ENCODE data around the gene ZNF763. TPM values are rescaled to one million over a fixed set of nuclear protein-coding genes. Genes with fewer than 3 reads are reported as not detected.

ZNF763 gene
- polyA plus RNA-seq, 3 donors, result 1.3 to 2.6 (median 1.7) TPM

GRCh38 chr19:11986754-11987153 is 21.9 kb downstream of the ZNF763 start:
- Histone ChIP-seq H3K27me3 (ENCODE audit: control insufficient read depth in 2 of 2, insufficient read depth in 2 of 2, low read length in 2 of 2) (no peaks in the 10 kb centered on the region), H2AFZ (ENCODE audit: insufficient read depth, low read depth, low read length, poor library complexity, severe bottlenecking) (no peak overlapping the region), H3K9me3 (replicated peaks in 1 of 2; ENCODE audit: control insufficient read depth in 1 of 2, insufficient read depth in 1 of 2, low read length in 2 of 2) (peaks cover 17 to 18% of the 10 kb centered on the region in 2 donors), H3K4me2 (replicated peaks; ENCODE audit: extremely low read depth, low read length, poor library complexity, severe bottlenecking) (peak overlapping the region; percentile 99), H3K9ac (ENCODE audit: insufficient read depth, low read length, poor library complexity, severe bottlenecking) (no peak overlapping the region), H3K4me1 (ENCODE audit: control insufficient read depth in 1 of 2, insufficient read depth in 2 of 2, low read length in 2 of 2) (peaks cover 9 to 13% of the 10 kb centered on the region in 2 donors), H4K20me1 (ENCODE audit: insufficient read depth, low read length) (peaks cover 17% of the 10 kb centered on the region), H3K4me3 (replicated peaks in 1 of 3; ENCODE audit: low read depth in 2 of 3, low read length in 3 of 3) (no peak overlapping the region), H3K79me2 (ENCODE audit: insufficient read depth, low read length) (peaks cover 34% of the 10 kb centered on the region), H3K27ac (ENCODE audit: low read depth in 1 of 2, low read length in 2 of 2) (no peak overlapping the region), H3K36me3 (replicated peaks in 1 of 2; ENCODE audit: control insufficient read depth in 1 of 2, insufficient read depth in 2 of 2, low read length in 2 of 2) (peaks cover 0 to 4% of the 10 kb centered on the region in 2 donors)
- H3K36me3 Mint-ChIP-seq, result peaks cover 6 to 14% of the 10 kb centered on the region in 2 donors
- H3K27me3 Mint-ChIP-seq (ENCODE audit: low read depth in 3 of 3), result peaks cover 0 to 8% (median 2%) of the 10 kb centered on the region in 3 donors
- WGBS (ENCODE audit: insufficient coverage), result 91% methylated on average over 9 of the region's 17 CpGs
- peaks cover 3 to 32% (median 22%) of the 10 kb centered on the region in 7 donors for H3K9me3 Mint-ChIP-seq
- peak overlapping the region in 1 of 2 donors; percentile 12 for H3K4me3 Mint-ChIP-seq
- H3K4me1 Mint-ChIP-seq, result peaks cover 15% of the 10 kb centered on the region
- intact Hi-C loops (cut with micrococcal nuclease), result loop anchor here (1.0 to 10.0 kb wide), 6 partner anchors 21 to 189 kb away; partner anchors contain the start of genes ZNF440 (in 2 of the 2), ZNF763 (in 2 of the 2), ZNF491 (in 1 of the 2) and ZNF700 (in 1 of the 2)
- no peak for DNase-seq
- H3K27ac Mint-ChIP-seq, result peak overlapping the region in 1 of 7 donors; percentile 43
- no peak for TF ChIP-seq CTCF (IDR thresholded peaks at IDR 0.05)

- intact Hi-C loops (cut with micrococcal nuclease), result loop anchor here (1.0 to 10.0 kb wide), 7 partner anchors 22 to 190 kb away; partner anchors contain the start of genes ZNF440 (in 2 of the 2), ZNF700 (in 2 of the 2), ZNF763 (in 2 of the 2) and ZNF491 (in 1 of the 2)
These were observed 22.8 kb downstream of the ZNF763 start for GRCh38 chr19:11987405-11988281.

More at GRCh38 chr19:11987405-11988281, 22.8 kb downstream of the ZNF763 start:
- Histone ChIP-seq H3K27ac (ENCODE audit: low read depth in 1 of 2, low read length in 2 of 2) (peak overlapping the region; percentile 81 to 92), H3K9ac (ENCODE audit: insufficient read depth, low read length, poor library complexity, severe bottlenecking) (peak overlapping the region; percentile 86), H3K36me3 (replicated peaks in 1 of 2; ENCODE audit: control insufficient read depth in 1 of 2, insufficient read depth in 2 of 2, low read length in 2 of 2) (peaks cover 0 to 4% of the 10 kb centered on the region in 2 donors), H4K20me1 (ENCODE audit: insufficient read depth, low read length) (peaks cover 24% of the 10 kb centered on the region), H3K4me1 (ENCODE audit: control insufficient read depth in 1 of 2, insufficient read depth in 2 of 2, low read length in 2 of 2) (peaks cover 9 to 13% of the 10 kb centered on the region in 2 donors), H3K4me2 (replicated peaks; ENCODE audit: extremely low read depth, low read length, poor library complexity, severe bottlenecking) (peak overlapping the region; percentile 99), H3K79me2 (ENCODE audit: insufficient read depth, low read length) (peaks cover 43% of the 10 kb centered on the region), H3K27me3 (ENCODE audit: control insufficient read depth in 2 of 2, insufficient read depth in 2 of 2, low read length in 2 of 2) (no peaks in the 10 kb centered on the region), H2AFZ (ENCODE audit: insufficient read depth, low read depth, low read length, poor library complexity, severe bottlenecking) (peak overlapping the region; percentile 82), H3K9me3 (replicated peaks in 1 of 2; ENCODE audit: control insufficient read depth in 1 of 2, insufficient read depth in 1 of 2, low read length in 2 of 2) (peaks cover 8 to 12% of the 10 kb centered on the region in 2 donors), H3K4me3 (replicated peaks in 1 of 3; ENCODE audit: low read depth in 2 of 3, low read length in 3 of 3) (peak overlapping the region; percentile 58 to 99 (median 83))
- WGBS (ENCODE audit: insufficient coverage), result under 1% methylated on average over 51 of the region's 54 CpGs
- H3K36me3 Mint-ChIP-seq, result peaks cover 6 to 15% of the 10 kb centered on the region in 2 donors
- DNase-seq, result peak; percentile 90 to 96 (median 94)
- H3K4me1 Mint-ChIP-seq, result peaks cover 15% of the 10 kb centered on the region
- no peak for TF ChIP-seq CTCF (IDR thresholded peaks at IDR 0.05)
- peaks cover 2 to 24% (median 14%) of the 10 kb centered on the region in 7 donors for H3K9me3 Mint-ChIP-seq
- H3K4me3 Mint-ChIP-seq, result peak overlapping the region; percentile 97 to 99
- peaks cover 0 to 8% (median 2%) of the 10 kb centered on the region in 3 donors for H3K27me3 Mint-ChIP-seq (ENCODE audit: low read depth in 3 of 3)
- peak overlapping the region; percentile 91 to 98 (median 95) for H3K27ac Mint-ChIP-seq

All from CD14-positive monocyte (primary cell).